K562 (cell line): ENCODE data around the gene LAPTM5. TPM values are rescaled to one million over a fixed set of nuclear protein-coding genes. Genes with fewer than 3 reads are reported as not detected.
A peak's percentile ranks its signal among the peaks of the same experiment; 100 is the strongest.

ENCODE experiments used
- DDX20 ChIP-seq: fragments of 450-650 bp; IDR thresholded peaks from 2 replicates; pipeline ENCODE4 v1.6.1; 2016; ENCODE audit warnings: missing genetic modification characterization, low read depth, mild to moderate bottlenecking, missing compliant biosample characterization, moderate library complexity
- FOS ChIP-seq: IDR thresholded peaks from 3 replicates; pipeline ENCODE4 v1.6.1; 2011; ENCODE audit not compliant: insufficient read length; ENCODE audit errors: extremely low read depth
- FOXM1 ChIP-seq, 2 experiments: fragments of 450-650 bp in 1 of 2; sonication (generic) in 1 of 2; formaldehyde crosslinking in 1 of 2; IDR thresholded peaks; 2 replicates each; pipeline versions ENCODE4 v1.6.1 to v1.9.0; 2017 to 2022; ENCODE audit warnings: low read depth in 2 of 2, mild to moderate bottlenecking in 2 of 2, missing genetic modification reagents in 1 of 2, moderate library complexity in 1 of 2
- JUN ChIP-seq, 2 experiments: sonication (generic) in 1 of 2; formaldehyde crosslinking in 1 of 2; IDR thresholded peaks; 2 replicates each; pipeline versions ENCODE4 v1.6.1 to v1.8.0; 2012 to 2022; ENCODE audit warnings: borderline replicate concordance in 2 of 2, mild to moderate bottlenecking in 2 of 2, improper control_type of control experiment in 1 of 2, low read depth in 1 of 2, low read length in 1 of 2, missing genetic modification reagents in 1 of 2
- MAFK ChIP-seq: IDR thresholded peaks from 2 replicates; pipeline ENCODE4 v1.6.1; 2011; ENCODE audit warnings: low read length, improper control_type of control experiment
- NR3C1 ChIP-seq: sonication (generic); formaldehyde crosslinking; IDR thresholded peaks from 2 replicates; pipeline ENCODE4 v1.8.1; 2022; ENCODE audit warnings: missing genetic modification reagents
- NRF1 ChIP-seq, 2 experiments: fragments of 450-650 bp; IDR thresholded peaks in 1 of 2; conservative IDR thresholded peaks in 1 of 2; 2 replicates each; pipeline ENCODE4 v1.6.1; 2014; ENCODE audit warnings: mild to moderate bottlenecking in 2 of 2
- POLR2B ChIP-seq: fragments of 450-650 bp; IDR thresholded peaks from 2 replicates; pipeline ENCODE4 v1.6.1; 2018; ENCODE audit warnings: low read depth; ENCODE audit not compliant: partially characterized antibody
- PTTG1 ChIP-seq: fragments of 450-650 bp; IDR thresholded peaks from 2 replicates; pipeline ENCODE4 v1.6.1; 2016; ENCODE audit warnings: low read depth, mild to moderate bottlenecking, missing genetic modification characterization, missing compliant biosample characterization
- PURB ChIP-seq: sonication (generic); formaldehyde crosslinking; IDR thresholded peaks from 2 replicates; pipeline ENCODE4 v1.9.0; 2021; ENCODE audit warnings: low read depth, mild to moderate bottlenecking, missing genetic modification reagents
- RUNX1 ChIP-seq: sonication (generic); IDR thresholded peaks from 2 replicates; pipeline ENCODE4 v1.6.1; 2016; ENCODE audit warnings: antibody characterized with exemption, low read depth
- SMAD1 ChIP-seq: fragments of 150-350 bp; IDR thresholded peaks from 2 replicates; pipeline ENCODE4 v1.6.1; 2014; ENCODE audit warnings: low read length, low read depth; ENCODE audit not compliant: partially characterized antibody
- SNRNP70 ChIP-seq: fragments of 200-400 bp; formaldehyde crosslinking; optimal IDR thresholded peaks from 2 replicates; pipeline ENCODE3; 2017; ENCODE audit warnings: low read depth, low read length
- ZNF12 ChIP-seq: sonication (generic); formaldehyde crosslinking; IDR thresholded peaks from 2 replicates; pipeline ENCODE4 v1.4.0; 2020; ENCODE audit warnings: mild to moderate bottlenecking, missing genetic modification reagents
- ZNF146 ChIP-seq: IDR thresholded peaks from one replicate; pipeline ENCODE4 v1.6.1; 2018; ENCODE audit warnings: missing compliant biosample characterization; ENCODE audit not compliant: unreplicated experiment
- polyA plus RNA-seq, 8 experiments: library from polyadenylated mRNA; depleted of rRNA in 4 of 8; stranded (reverse) in 5 of 8; unstranded in 3 of 8; fragments of >200 nt; fragmentation: Nextera tagmentation in 2 of 8; fragmentation: Illumina TruSeq in 1 of 8; extraction: Ambion mirVana in 2 of 8; extraction: Trizol in 1 of 8; gene quantifications; 2 replicates each; pipeline versions ENCODE4 v1.2.1 to v1.2.3, GENCODE V29; 2011 to 2014; ENCODE audit warnings: inconsistent platforms in 1 of 8, missing spikeins in 1 of 8
- total RNA-seq, 7 experiments: library from RNA; depleted of rRNA in 6 of 7; stranded (reverse); fragments of >200 nt in 6 of 7; fragmentation: Illumina TruSeq in 2 of 7; extraction: Trizol in 2 of 7; gene quantifications; 2 replicates each; pipeline versions ENCODE4 v1.2.1 to v1.2.3, GENCODE V29; 2011 to 2021; ENCODE audit warnings: low replicate concordance in 1 of 7
- TF ChIP-seq, protein P1 (sequence below): fragments of 250-450 bp; sonication (Bioruptor Pico); IDR thresholded peaks from 2 replicates; pipeline ENCODE4 v1.8.0; 2021; ENCODE audit warnings: borderline replicate concordance, mild to moderate bottlenecking, moderate library complexity; ENCODE audit not compliant: poor library complexity, severe bottlenecking
- TF ChIP-seq, protein P2 (sequence below): sonication (generic); formaldehyde crosslinking; IDR thresholded peaks from 2 replicates; pipeline ENCODE4 v1.8.0; 2022; ENCODE audit warnings: mild to moderate bottlenecking, missing genetic modification reagents, borderline replicate concordance
- TF ChIP-seq, protein P3 (sequence below): sonication (generic); formaldehyde crosslinking; IDR thresholded peaks from 2 replicates; pipeline ENCODE4 v1.8.0; 2022; ENCODE audit warnings: mild to moderate bottlenecking, missing genetic modification reagents
- TF ChIP-seq, protein P4 (sequence below): fragments of 250-450 bp; sonication (Bioruptor Pico); IDR thresholded peaks from 2 replicates; pipeline ENCODE4 v1.8.0; 2021; ENCODE audit warnings: moderate library complexity, mild to moderate bottlenecking, inconsistent platforms
- TF ChIP-seq, protein P5 (sequence below): fragments of 250-450 bp; sonication (Bioruptor Pico); IDR thresholded peaks from 2 replicates; pipeline ENCODE4 v1.6.1; 2021; ENCODE audit warnings: mild to moderate bottlenecking

The LAPTM5 gene
- total and polyA plus RNA-seq, 9 of the 15 experiments (the other 6 are each of a cell fraction or from before 2014, with no cell fraction given): 2.4 to 47.3 (median 20.3) TPM

DNA sequence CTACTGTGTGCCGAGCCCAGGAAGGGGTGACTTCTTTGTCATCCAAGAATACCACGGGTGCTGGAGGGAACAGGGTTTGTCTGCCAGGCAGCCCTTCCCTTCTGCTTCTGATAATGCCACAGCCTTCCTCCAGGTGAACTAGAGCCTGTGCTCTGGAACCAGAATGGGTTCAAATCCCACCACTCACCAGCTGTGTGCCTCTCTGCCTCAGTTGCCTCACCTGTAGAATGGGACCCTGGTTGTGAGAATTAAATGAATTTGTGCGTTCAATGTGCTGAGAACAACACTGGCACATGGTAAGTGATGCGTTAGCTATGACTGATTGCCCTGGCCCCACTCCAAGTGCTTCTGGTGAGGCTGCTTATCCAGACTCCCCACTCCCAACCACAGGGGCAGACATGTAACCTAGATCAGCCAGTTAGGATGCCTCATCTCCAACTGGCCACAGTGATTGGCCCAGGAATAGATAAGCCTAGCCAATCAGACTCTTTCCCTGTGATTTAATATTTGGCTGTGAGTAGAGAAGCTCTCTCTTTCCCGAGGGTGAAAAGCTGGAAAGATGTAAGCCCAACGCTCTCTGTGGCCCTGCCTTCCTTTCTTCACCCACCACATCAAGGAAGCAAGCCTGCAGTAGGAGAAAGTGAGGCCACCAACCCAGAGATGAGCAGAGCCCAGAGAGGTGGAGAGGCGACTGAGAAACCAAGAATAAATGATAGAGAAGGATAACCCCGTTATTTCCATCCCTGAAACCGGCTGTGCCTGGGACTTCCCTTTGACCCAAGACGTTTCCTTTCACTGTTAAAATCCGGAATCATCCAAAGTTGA lies 20.8 kb upstream of the LAPTM5 start (continued):
- TF ChIP-seq, protein P1, sequence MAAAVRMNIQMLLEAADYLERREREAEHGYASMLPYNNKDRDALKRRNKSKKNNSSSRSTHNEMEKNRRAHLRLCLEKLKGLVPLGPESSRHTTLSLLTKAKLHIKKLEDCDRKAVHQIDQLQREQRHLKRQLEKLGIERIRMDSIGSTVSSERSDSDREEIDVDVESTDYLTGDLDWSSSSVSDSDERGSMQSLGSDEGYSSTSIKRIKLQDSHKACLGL (CRISPR knock-in tag): peak; percentile 36
- TF ChIP-seq RUNX1 (no peak), DDX20 (tag) (peak; percentile 82), SMAD1 (peak; percentile 96), NRF1 (conservative IDR thresholded peaks at IDR 0.05 in 1 of 2, IDR thresholded peaks at IDR 0.05 in 1 of 2) (peak; percentile 59 to 70), ZNF12 (peak; percentile 87; the same call in 1 of the 2 replicates), JUN (IDR thresholded peaks at IDR 0.05; ENCODE audit: borderline replicate concordance, low read depth, low read length) (peak; percentile 62; the same call in 1 of the 2 replicates), JUN (CRISPR knock-in tag; IDR thresholded peaks at IDR 0.05; ENCODE audit: borderline replicate concordance) (peak; percentile 84; the same call in 1 of the 2 replicates), FOS (peak; percentile 98), PTTG1 (tag) (no peak; the same call in none of the 2 replicates), NR3C1 (CRISPR knock-in tag) (peak; percentile 75; the same call in 1 of the 2 replicates), PURB (CRISPR knock-in tag) (no peak), SNRNP70 (no peak), FOXM1 (IDR thresholded peaks at IDR 0.05; ENCODE audit: low read depth) (peak; percentile 93), FOXM1 (CRISPR knock-in tag; IDR thresholded peaks at IDR 0.05; ENCODE audit: low read depth) (peak; percentile 97), POLR2B (peak; percentile 99), MAFK (no peak), ZNF146 (CRISPR knock-in tag) (peak; percentile 9)
- TF ChIP-seq, protein P2, sequence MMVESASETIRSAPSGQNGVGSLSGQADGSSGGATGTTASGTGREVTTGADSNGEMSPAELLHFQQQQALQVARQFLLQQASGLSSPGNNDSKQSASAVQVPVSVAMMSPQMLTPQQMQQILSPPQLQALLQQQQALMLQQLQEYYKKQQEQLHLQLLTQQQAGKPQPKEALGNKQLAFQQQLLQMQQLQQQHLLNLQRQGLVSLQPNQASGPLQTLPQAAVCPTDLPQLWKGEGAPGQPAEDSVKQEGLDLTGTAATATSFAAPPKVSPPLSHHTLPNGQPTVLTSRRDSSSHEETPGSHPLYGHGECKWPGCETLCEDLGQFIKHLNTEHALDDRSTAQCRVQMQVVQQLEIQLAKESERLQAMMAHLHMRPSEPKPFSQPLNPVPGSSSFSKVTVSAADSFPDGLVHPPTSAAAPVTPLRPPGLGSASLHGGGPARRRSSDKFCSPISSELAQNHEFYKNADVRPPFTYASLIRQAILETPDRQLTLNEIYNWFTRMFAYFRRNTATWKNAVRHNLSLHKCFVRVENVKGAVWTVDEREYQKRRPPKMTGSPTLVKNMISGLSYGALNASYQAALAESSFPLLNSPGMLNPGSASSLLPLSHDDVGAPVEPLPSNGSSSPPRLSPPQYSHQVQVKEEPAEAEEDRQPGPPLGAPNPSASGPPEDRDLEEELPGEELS (CRISPR knock-in tag): peak; percentile 90; the same call in 1 of the 2 replicates
- TF ChIP-seq, protein P3, sequence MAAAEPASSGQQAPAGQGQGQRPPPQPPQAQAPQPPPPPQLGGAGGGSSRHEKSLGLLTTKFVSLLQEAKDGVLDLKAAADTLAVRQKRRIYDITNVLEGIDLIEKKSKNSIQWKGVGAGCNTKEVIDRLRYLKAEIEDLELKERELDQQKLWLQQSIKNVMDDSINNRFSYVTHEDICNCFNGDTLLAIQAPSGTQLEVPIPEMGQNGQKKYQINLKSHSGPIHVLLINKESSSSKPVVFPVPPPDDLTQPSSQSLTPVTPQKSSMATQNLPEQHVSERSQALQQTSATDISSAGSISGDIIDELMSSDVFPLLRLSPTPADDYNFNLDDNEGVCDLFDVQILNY (CRISPR knock-in tag): peak; percentile 78; the same call in 1 of the 2 replicates
- TF ChIP-seq, protein P4, sequence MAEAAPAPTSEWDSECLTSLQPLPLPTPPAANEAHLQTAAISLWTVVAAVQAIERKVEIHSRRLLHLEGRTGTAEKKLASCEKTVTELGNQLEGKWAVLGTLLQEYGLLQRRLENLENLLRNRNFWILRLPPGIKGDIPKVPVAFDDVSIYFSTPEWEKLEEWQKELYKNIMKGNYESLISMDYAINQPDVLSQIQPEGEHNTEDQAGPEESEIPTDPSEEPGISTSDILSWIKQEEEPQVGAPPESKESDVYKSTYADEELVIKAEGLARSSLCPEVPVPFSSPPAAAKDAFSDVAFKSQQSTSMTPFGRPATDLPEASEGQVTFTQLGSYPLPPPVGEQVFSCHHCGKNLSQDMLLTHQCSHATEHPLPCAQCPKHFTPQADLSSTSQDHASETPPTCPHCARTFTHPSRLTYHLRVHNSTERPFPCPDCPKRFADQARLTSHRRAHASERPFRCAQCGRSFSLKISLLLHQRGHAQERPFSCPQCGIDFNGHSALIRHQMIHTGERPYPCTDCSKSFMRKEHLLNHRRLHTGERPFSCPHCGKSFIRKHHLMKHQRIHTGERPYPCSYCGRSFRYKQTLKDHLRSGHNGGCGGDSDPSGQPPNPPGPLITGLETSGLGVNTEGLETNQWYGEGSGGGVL (CRISPR knock-in tag): no peak
- TF ChIP-seq, protein P5, sequence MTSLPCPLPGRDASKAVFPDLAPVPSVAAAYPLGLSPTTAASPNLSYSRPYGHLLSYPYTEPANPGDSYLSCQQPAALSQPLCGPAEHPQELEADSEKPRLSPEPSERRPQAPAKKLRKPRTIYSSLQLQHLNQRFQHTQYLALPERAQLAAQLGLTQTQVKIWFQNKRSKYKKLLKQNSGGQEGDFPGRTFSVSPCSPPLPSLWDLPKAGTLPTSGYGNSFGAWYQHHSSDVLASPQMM (CRISPR knock-in tag): no peak
